Vagina (tissue), 2 donors: Measurements from ENCODE around the gene OSBPL8.

Experiments used
- POLR2A ChIP-seq, 2 donors: fragments of 450-650 bp; IDR thresholded peaks; one replicate each; pipeline ENCODE4 v1.6.1; 2017; ENCODE audit warnings: antibody characterized with exemption in 2 of 2, mild to moderate bottlenecking in 2 of 2, moderate library complexity in 2 of 2
- TF ChIP-seq, protein P1 (sequence below), 3 experiments: fragments of 450-650 bp in 2 of 3; fragments of 200-600 bp in 1 of 3; sonication (generic) in 1 of 3; IDR thresholded peaks; one replicate each; pipeline ENCODE4 v1.5.1; 2017 to 2019; ENCODE audit warnings: antibody characterized with exemption in 3 of 3, mild to moderate bottlenecking in 2 of 3, moderate library complexity in 2 of 3

DNA sequence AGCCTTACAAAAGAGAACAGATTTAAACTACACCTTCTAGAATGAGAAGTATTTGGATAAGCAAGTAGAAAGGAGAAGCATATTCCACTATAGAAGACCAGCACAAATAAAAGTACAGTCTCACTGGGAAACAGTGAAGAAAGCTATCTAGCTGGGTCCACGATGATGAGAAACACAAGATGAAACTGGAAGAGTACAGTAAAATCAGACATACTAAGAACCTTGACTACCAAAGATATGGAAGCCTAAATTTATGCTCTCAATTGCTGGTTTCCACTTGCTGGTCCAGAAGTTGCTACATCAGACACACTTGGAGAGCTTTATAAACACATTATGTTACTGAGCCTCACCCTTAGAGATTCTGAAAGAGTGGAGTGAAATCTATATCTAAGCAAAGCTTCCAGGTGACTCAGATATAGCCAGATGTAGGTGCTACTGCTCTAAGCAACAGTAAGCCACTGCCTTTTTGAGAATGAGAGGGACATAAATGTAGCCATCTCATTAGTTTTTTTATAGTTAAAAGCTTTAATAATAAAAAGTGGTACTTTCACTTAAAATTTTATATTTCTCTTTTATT is 115.1 kb downstream of the OSBPL8 start:
- TF ChIP-seq, protein P1, sequence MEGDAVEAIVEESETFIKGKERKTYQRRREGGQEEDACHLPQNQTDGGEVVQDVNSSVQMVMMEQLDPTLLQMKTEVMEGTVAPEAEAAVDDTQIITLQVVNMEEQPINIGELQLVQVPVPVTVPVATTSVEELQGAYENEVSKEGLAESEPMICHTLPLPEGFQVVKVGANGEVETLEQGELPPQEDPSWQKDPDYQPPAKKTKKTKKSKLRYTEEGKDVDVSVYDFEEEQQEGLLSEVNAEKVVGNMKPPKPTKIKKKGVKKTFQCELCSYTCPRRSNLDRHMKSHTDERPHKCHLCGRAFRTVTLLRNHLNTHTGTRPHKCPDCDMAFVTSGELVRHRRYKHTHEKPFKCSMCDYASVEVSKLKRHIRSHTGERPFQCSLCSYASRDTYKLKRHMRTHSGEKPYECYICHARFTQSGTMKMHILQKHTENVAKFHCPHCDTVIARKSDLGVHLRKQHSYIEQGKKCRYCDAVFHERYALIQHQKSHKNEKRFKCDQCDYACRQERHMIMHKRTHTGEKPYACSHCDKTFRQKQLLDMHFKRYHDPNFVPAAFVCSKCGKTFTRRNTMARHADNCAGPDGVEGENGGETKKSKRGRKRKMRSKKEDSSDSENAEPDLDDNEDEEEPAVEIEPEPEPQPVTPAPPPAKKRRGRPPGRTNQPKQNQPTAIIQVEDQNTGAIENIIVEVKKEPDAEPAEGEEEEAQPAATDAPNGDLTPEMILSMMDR (IDR thresholded peaks at IDR 0.05) = no peak
- TF ChIP-seq POLR2A (IDR thresholded peaks at IDR 0.05) = no peak
